HG03039 (cell line): ENCODE measurements around the gene FAM53B.
A peak's percentile ranks its signal among the peaks of the same experiment; 100 is the strongest.
"Not testable (repeated sequence)": the region's sequence is repeated elsewhere in the genome, so short reads cannot be mapped to it uniquely, and the experiment has no call there.

Experiments
- ATAC-seq: cut with Tn5 transposase; IDR thresholded peaks from one replicate; pipeline ENCODE4 v1.9.1; 2021; ENCODE audit warnings: mild to moderate bottlenecking, moderate library complexity; ENCODE audit not compliant: unreplicated experiment

The FAM53B gene

GRCh38 chr10:124614003-124614659 lies 130.0 kb downstream of the FAM53B start:
- peak; percentile 48 for ATAC-seq

- no peak for ATAC-seq
These were observed 131.3 kb downstream of the FAM53B start for GRCh38 chr10:124612611-124613498.

GRCh38 chr10:124611738-124612137 lies 132.4 kb downstream of the FAM53B start:
- no peak for ATAC-seq

- ATAC-seq: not testable (repeated sequence)
These were observed 133.3 kb downstream of the FAM53B start for GRCh38 chr10:124610851-124611250.

GRCh38 chr10:124610186-124610585 lies 134.0 kb downstream of the FAM53B start:
- not testable (repeated sequence) for ATAC-seq

GRCh38 chr10:124609698-124610097 lies 134.5 kb downstream of the FAM53B start:
- no peak for ATAC-seq

GRCh38 chr10:124608093-124608721 lies 136.0 kb downstream of the FAM53B start:
- ATAC-seq: no peak

- ATAC-seq: no peak
These were observed 136.5 kb downstream of the FAM53B start for GRCh38 chr10:124607693-124608092.

GRCh38 chr10:124606822-124607221 lies 137.4 kb downstream of the FAM53B start:
- ATAC-seq: no peak

GRCh38 chr10:124605856-124606812 lies 138.0 kb downstream of the FAM53B start:
- ATAC-seq: no peak

- ATAC-seq: no peak
These were observed 138.7 kb downstream of the FAM53B start for GRCh38 chr10:124605481-124605855.

GRCh38 chr10:124605001-124605370 lies 139.2 kb downstream of the FAM53B start:
- no peak for ATAC-seq

GRCh38 chr10:124604214-124605000 lies 139.8 kb downstream of the FAM53B start:
- no peak for ATAC-seq

- no peak for ATAC-seq
These were observed 140.6 kb downstream of the FAM53B start for GRCh38 chr10:124603376-124604213.

- ATAC-seq: no peak
These were observed 141.4 kb downstream of the FAM53B start for GRCh38 chr10:124602646-124603365.

GRCh38 chr10:124602121-124602561 lies 142.0 kb downstream of the FAM53B start:
- ATAC-seq: no peak

GRCh38 chr10:124601431-124602120 lies 142.6 kb downstream of the FAM53B start:
- ATAC-seq: no peak

- no peak for ATAC-seq
These were observed 143.2 kb downstream of the FAM53B start for GRCh38 chr10:124601016-124601415.
